BJ (cell line): ENCODE data around the gene FBXO41. TPM values are rescaled to one million over a fixed set of nuclear protein-coding genes. Genes with fewer than 3 reads are reported as not detected.

Experiments
- CTCF ChIA-PET: fragments of 350-600 bp; formaldehyde crosslinking; extraction: SDS; loops from one replicate; lab custom pipeline; 2021; ENCODE audit warnings: antibody characterized with exemption, inconsistent platforms; lab: Yijun Ruan, JAX
- POLR2A ChIA-PET: fragments of 300-600 bp; sonication (Branson Sonifier 250); formaldehyde crosslinking; extraction: SDS; loops from one replicate; lab custom pipeline; 2021; ENCODE audit warnings: antibody characterized with exemption; lab: Charles Lee
- DNase-seq: peaks from one replicate; pipeline ENCODE4 v3.0.0-alpha.2; 2011; ENCODE audit warnings: low read depth
- H3K27me3 ChIP-seq: 2 replicates; pipeline ENCODE4 v1.6.0; 2011; ENCODE audit warnings: low read length; ENCODE audit not compliant: control insufficient read depth, insufficient read depth
- H3K36me3 ChIP-seq: 2 replicates; pipeline ENCODE4 v1.5.1; 2011; ENCODE audit warnings: low read length; ENCODE audit not compliant: control insufficient read depth, insufficient read depth
- H3K4me3 ChIP-seq: 2 replicates; pipeline ENCODE4 v1.5.1; 2011; ENCODE audit warnings: low read depth, mild to moderate bottlenecking, control low read depth, low read length
- CTCF ChIP-seq: IDR thresholded peaks from 2 replicates; pipeline ENCODE4 v1.5.1; 2011; ENCODE audit warnings: low read depth, mild to moderate bottlenecking, control low read depth, inconsistent platforms, low read length, moderate library complexity; ENCODE audit not compliant: insufficient read depth
- polyA plus RNA-seq: library from polyadenylated mRNA; depleted of rRNA; stranded (reverse); fragments of >200 nt; gene quantifications from 2 replicates; pipeline ENCODE4 v1.2.3, GENCODE V29; 2011

Gene FBXO41
- polyA plus RNA-seq, 1 experiment: 2.4 TPM

- no peak for DNase-seq
- ChIA-PET CTCF (no interaction called here), POLR2A (no interaction called here)
- no peak for TF ChIP-seq CTCF
- H3K27me3 ChIP-seq: 0 out of 2 replicates have a peak, but pooled peaks cover 1% of the 10 kb centered on the region
- H3K4me3 ChIP-seq: no peak overlapping the region
- no peaks in the 10 kb centered on the region for H3K36me3 ChIP-seq
Measured at GRCh38 chr2:73314441-73314840, 30.2 kb upstream of the FBXO41 start.

GRCh38 chr2:73307720-73308119 is 23.4 kb upstream of the FBXO41 start:
- TF ChIP-seq CTCF: no peak
- no peaks in the 10 kb centered on the region for H3K36me3 ChIP-seq
- H3K4me3 ChIP-seq: no peak overlapping the region
- DNase-seq: no peak
- peaks cover 9% of the 10 kb centered on the region for H3K27me3 ChIP-seq
- CTCF ChIA-PET: interaction anchor here (0.6 kb wide), 1 partner anchor 401 kb away, joined by 3 read pairs; no protein-coding TSS in a partner anchor
- POLR2A ChIA-PET: no interaction called here

DNA sequence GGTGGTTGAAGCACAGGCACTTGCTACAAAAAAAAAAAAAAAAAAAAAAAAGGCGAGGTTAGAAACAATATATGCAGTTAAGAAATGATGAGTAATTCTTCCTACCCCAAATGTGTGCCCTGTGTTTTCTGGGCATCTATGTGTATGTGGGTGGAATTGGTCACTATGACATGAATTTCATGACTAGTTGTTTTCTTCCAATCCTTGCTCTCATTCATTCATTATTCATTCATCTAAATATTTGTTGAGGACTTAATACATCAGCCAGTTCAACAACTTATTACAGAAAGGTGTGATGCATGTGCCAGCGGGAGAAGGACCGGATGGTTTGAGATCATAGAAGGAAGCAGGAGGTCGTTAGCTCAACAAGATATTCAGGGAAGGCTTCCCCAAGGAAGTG is 17.4 kb upstream of the FBXO41 start:
- peaks cover 12% of the 10 kb centered on the region for H3K27me3 ChIP-seq
- no peak for DNase-seq
- ChIA-PET CTCF (no interaction called here), POLR2A (no interaction called here)
- no peak for TF ChIP-seq CTCF
- H3K4me3 ChIP-seq: no peak overlapping the region
- H3K36me3 ChIP-seq: no peaks in the 10 kb centered on the region

- Histone ChIP-seq H3K4me3 (no peak overlapping the region), H3K36me3 (no peaks in the 10 kb centered on the region), H3K27me3 (peaks cover 14% of the 10 kb centered on the region)
- DNase-seq: no peak
- no peak for TF ChIP-seq CTCF
- POLR2A ChIA-PET: no interaction called here
- CTCF ChIA-PET: no interaction called here
Measured at GRCh38 chr2:73300926-73301325, 16.6 kb upstream of the FBXO41 start.

DNA sequence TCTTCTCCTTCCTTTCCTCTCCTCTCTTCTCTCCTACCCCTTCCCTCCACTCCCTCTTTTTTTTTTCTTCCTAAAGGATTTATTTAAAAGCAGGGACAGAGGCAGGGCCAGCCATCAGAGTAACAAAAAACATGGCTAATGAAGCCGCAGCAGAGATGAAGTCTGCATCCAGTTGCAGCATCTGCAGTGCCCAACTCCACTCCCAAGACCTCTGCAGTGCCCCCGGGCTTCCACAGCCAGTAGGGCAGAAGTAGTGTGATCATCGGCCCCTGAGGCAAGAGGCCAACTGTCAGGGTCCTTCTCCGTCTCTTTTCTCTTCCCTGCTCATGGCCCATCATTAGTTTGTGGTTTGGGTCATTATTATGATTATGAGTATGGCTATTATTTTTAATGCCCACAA is 13.3 kb upstream of the FBXO41 start:
- ChIA-PET CTCF (no interaction called here), POLR2A (no interaction called here)
- DNase-seq: no peak
- Histone ChIP-seq H3K27me3 (peaks cover 29% of the 10 kb centered on the region), H3K36me3 (no peaks in the 10 kb centered on the region), H3K4me3 (no peak overlapping the region)
- TF ChIP-seq CTCF: no peak
